Sigmoid colon (tissue), 4 donors: Measurements from ENCODE around the gene ERO1B.

ENCODE experiments used
- CTCF ChIP-seq, 4 experiments: fragments of 450-650 bp in 3 of 4; fragments of 200-600 bp in 1 of 4; IDR thresholded peaks; one replicate each; pipeline ENCODE4 v1.5.1; 2016 to 2019; ENCODE audit warnings: antibody characterized with exemption in 4 of 4, mild to moderate bottlenecking in 3 of 4, moderate library complexity in 2 of 4
- EP300 ChIP-seq, 4 donors: sonication (generic); formaldehyde crosslinking; IDR thresholded peaks; one replicate each; pipeline ENCODE4 v1.6.1; 2017; ENCODE audit warnings: antibody characterized with exemption in 4 of 4
- POLR2A ChIP-seq, 2 donors: fragments of 450-650 bp; IDR thresholded peaks; one replicate each; pipeline ENCODE4 v1.6.1; 2016; ENCODE audit warnings: antibody characterized with exemption in 2 of 2, mild to moderate bottlenecking in 2 of 2, moderate library complexity in 2 of 2
- POLR2AphosphoS5 ChIP-seq, 4 donors: sonication (generic); formaldehyde crosslinking; IDR thresholded peaks; one replicate each; pipeline ENCODE4 v1.6.1; 2017; ENCODE audit warnings: antibody characterized with exemption in 4 of 4

- TF ChIP-seq POLR2AphosphoS5 (IDR thresholded peaks at IDR 0.05) = no peak
- TF ChIP-seq POLR2A (IDR thresholded peaks at IDR 0.05) = no peak
- no peak for TF ChIP-seq CTCF (IDR thresholded peaks at IDR 0.05)
- TF ChIP-seq EP300 (IDR thresholded peaks at IDR 0.05) = no peak
These were observed 7.9 kb upstream of the ERO1B start for GRCh38 chr1:236289492-236290131.
